Activated CD4-positive, alpha-beta T cell treated with anti-CD3 and anti-CD28 coated beads, Interleukin-2, Interleukin-6, amounts not matched to agents 100 ng/mL and 50 ng/mL, durations not matched to agents 16 hours and 8 hours (primary cell): Measurements from ENCODE around the gene TMEM39B.
"Not testable (repeated sequence)": the region's sequence is repeated elsewhere in the genome, so short reads cannot be mapped to it uniquely, and the experiment has no call there.

Experiments used
- DNase-seq: peaks from one replicate; pipeline ENCODE4 v3.0.0-alpha.2; 2020

Gene TMEM39B

DNA sequence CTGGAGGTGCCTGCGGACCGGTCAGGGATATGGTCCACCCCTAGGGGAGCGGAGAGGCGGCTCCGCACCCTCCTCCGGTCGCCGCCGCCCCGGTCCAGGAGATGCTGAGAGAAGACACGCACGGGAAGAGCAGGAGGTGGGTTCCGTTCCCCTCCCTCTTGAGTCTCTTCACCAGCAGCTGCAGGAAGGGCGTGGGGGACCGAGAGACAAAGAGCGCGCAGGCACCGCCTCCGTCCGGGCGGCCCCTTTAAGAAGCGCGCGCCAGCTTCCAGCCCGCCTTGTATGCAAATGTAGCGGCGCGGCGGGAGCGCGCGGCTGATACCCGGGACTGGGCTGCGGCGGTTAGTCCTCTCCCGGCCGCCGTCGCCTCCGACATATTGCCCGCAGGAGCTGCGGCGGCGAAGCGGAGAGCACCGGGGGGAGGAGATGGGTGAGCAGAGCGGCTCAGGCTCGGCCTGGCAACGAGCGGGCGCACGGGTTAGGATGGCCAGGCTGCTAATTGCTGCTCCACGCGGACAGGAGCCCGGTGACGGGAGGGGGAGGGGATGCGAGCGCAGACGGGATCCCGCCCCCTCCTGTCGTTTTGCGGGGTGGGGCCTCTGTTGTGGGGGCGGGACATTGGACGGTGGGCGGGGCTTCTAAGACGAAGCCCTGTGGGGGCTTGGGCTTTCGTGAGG, at the start of gene TMEM39B:
Gene TMEM39B, plus strand, starts transcription at position 318 of the 677 bp plus-strand sequence. Its CDS starts 109 bp downstream, at position 427.
- DNase-seq, result peak; percentile 96

DNA sequence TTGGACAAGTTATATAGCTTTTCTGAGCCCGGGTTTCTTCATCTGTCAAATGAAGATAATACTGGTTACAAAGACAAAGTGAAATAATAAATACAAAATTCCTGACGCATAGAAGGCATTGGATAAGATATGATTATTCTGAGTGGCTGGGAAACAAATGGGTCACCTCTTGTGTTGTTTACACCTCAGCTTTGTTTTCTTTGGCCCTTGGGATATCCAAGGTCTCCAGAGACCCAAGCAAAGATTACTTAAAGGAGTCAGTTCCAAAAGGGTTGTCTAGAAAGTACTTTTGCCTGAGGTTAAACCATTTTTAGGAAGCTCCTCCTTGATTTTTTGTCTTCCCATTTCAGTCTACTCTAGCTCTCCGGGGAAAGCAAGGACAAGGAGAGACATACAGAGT, 49.4 kb upstream of the TMEM39B start:
- DNase-seq, result no peak

DNA sequence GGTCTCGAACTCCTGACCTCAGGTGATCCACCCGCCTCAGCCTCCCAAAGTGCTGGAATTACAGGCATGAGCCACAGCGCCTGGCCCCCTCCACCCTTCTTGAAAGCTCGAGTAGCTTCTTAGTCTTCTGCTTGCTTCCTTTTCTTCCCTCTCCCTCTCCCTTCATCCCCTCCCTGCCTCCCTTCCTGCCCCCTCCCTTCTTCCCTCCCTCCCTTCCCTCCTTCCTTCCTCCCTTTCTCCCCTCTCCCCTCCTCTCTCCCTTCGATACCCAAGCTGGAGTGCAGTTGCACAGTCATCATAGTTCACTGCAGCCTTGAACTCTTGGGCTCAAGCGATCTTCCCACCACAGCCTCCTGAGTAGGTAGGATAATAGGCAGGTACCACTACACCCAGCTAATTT, 47.2 kb upstream of the TMEM39B start:
- no peak for DNase-seq

DNA sequence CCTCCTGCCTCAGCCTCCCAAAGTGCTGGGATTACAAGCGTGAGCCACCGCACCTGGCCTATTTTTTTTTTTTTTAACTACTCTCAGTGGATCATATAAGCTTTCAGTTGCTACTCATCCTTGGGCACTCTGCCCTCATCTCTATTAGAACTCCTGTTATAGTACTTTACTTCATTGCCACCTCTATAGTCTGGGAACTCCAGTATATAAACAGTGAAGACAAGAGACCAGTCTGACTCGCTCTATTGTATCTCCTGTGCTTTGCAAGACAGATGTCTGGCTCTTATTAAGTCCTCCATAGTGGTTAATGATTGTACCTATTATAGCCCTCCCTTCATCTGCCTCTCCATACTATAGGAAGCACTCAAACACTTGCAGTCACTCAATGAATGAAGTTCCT, 44.0 kb upstream of the TMEM39B start:
- DNase-seq, result no peak

DNA sequence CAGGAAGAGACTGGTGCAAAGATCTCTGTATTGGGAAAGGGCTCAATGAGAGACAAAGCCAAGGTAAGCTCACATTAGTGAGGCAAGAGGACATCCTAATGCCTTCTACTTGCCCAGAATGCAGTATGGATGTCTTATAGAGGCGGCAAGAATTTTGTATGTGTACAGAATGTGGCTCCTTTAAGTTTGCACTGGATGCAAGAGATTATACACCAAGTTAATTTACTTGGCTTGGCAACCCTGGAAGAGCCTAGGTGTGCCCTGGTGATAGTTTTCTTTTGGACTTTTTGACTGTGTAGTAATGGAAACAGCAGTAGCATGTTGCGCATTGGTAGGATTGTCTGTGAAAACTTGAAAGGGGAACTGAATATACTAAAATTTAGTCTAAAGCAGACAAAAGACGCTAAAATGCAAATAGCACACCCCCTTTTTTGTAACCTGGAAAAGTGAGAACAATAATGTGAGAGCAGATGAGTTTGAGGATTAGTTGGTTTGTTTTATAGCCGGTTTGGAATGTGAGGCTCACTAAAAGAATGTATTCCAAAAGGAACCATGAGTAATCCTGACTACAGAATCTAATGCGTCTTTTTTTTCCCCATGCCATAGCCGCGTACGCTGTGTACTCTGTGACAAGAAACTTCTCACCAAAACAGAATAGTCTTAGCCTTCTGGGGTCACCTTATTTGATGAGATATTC, 41.0 kb upstream of the TMEM39B start:
- DNase-seq, result no peak

DNA sequence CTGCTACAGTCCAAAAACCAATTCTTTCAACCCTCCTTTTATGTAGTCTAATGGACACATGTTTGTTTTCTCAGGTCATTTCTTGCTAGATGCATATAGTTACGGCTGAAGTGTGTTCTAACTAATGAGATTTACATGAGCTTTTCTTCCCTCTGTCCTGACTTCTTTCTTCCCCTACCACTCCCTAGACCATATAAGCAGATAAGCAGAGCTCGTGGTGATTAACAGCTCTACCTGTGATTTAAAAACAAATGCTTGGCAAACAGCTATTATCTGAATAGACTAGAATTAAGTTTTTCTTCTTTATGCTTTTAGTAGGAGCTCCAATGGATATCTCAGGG, 40.5 kb upstream of the TMEM39B start:
- DNase-seq, result no peak

DNA sequence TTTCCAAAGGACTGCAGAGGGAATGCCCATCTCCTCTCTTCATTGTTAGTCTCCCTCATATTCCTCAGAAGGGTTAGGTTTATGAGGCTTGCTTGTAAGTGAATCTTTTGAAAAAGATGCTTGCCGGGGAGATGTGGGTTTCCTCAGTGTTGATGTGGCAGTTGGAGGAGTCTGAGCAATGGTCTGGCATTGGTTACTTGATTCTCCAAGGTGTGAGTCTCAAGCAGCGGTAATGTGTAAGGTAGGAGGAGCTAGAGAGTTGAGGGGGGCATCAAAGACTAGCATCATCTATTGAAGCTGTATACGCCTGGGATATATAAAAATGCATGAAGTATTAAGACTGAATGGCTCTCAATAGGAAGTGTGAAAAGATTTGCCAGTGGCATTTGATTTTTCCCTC, 37.6 kb upstream of the TMEM39B start:
- no peak for DNase-seq

DNA sequence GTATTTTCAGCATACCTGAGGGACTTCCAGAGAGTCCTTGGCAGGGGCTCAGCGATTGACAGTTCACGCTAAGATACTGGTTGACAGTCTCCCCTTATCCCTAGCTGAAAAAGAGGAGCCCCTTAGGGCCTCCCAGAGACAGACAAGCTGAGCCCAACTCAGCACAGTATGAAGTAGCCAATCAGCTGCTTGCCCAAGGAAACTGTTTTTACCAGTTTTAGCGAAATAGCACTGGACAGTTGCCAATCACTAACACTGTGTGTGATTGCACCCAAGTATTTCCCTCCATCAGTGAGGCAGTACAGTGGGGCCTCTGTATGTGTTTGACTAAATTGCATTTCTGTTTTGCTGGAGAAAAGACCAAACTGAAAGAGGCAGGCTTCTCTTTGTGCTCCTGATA, 32.0 kb upstream of the TMEM39B start:
- DNase-seq, result no peak

DNA sequence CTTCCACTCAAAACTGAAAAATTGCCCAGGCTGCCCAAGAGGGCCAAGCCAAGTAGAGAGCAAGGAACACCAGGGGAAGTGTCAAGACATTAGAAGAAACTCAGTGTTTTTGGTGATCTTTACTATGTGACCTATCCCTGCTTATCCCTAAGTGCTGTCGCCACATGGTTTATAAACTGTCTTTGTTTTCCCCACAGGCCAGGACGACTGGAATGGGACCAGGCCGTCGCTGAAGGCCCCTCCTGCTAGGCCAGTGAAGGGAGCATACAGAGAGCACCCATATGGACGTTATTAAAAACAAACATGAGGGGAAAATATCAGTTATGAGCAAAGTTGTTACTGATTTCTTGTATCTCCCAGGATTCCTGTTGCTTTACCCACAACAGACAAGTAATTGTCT, 30.4 kb upstream of the TMEM39B start:
- DNase-seq, result no peak

DNA sequence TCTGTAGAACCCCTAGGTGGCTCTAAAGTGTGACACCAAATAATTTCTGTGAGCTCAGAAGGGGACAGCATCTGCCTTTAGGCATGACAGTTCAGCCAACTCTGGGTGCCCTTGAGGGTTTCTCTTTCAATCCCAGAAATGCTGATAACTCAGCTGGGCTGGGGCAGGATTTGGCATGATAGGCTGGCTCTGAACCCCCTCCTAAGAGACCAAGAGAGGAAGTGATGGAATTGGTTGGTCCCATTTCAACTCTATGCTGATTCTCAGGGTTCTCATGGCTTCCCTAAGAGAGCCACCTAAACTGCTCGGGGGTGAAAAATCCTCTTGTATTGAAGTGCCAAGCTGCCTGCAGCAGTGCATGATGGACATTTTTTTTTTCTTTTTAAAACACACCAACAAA, 28.5 kb upstream of the TMEM39B start:
- DNase-seq, result no peak

DNA sequence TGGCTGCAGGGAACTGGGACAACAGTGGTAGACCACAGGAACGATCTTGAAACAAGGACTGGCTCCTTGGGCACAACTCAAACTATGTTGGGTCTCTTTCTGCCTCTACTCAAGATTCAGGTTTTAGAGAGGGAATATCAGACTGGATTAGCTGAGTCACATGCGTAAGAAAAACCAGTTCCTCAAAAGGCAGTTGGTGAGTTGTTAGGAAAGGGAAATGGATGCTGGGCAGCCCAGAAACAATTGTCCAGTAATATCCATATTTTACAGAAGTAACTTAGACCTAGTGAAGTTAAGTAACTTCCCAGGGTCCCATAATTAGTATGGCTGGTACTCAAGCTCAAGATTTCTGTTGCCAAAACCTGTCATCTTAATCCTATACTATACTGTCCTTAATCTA, 27.0 kb upstream of the TMEM39B start:
- DNase-seq, result no peak

DNA sequence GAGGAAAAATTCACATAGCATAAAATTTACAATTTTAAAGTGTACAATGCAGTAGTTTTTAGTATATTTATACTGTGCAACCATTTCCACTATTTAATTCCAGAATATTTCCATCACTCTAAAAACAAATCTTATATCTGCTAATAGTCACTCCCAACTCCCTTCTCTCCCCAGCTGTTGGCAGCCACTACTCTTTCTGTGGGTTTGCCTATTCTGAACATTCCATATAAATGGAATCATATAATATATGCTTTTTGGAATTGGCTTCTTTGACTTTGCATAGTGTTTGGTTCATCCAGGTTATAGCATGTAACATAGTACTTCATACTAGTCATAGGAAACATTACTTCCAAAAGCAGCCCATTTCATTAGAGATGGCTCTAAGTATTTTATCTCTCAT, 25.0 kb upstream of the TMEM39B start:
- no peak for DNase-seq

DNA sequence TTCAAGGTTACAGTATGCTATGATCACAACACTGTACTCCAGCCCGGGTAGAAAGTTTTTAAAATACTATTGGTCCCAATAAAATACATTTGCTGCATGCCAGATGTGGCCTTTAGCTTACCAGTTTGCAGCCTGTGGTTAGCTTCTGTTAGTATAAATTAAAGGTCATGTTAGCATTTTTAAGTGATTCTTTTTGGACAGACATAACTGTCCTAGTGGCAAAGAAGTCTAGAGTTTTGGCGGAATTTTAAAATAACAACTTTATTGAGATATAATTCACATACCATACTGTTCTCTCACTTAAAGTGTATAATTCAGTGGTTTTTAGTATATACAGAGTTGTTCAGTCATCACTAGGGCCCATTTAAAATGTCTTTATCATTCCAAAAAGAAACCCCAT, 24.3 kb upstream of the TMEM39B start:
- DNase-seq, result no peak

DNA sequence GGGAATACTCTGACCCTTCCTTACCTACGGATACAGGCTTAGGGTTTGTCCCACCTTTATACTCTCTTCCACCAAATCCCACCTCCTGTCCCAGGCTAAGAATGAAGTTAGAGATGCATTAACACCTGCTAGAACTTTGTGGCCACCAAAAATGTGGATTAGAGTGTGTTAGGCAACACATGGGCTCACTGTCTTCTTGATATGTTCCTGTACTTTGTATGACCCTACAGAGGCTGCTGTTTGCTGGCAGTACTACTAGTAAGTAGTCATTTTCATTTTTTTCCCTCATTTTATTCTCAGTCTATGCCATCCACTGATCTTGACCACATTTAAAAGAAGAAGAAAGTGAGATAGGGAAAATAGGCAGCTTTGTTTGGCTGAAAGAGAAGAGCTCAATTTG, 21.0 kb upstream of the TMEM39B start:
- DNase-seq, result no peak

DNA sequence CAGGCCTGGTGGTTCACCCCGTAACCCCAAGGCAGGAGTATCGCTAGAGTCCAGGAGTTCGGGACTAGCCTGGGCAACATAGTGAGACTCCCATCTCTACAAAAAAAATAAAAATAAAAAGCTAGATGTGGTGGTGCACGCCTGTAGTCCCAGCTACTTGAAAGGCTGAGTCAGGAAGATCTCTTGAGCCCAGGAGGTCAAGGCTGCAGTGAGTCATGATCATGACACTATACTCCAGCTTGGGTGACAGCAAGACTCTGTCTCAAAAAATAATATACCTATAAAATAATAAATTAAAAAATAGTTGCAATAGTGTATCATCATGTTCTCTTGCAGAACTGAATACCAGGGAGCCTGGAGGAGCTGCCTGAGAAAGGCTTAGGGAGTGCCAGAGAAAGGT, 19.9 kb upstream of the TMEM39B start:
- no peak for DNase-seq

DNA sequence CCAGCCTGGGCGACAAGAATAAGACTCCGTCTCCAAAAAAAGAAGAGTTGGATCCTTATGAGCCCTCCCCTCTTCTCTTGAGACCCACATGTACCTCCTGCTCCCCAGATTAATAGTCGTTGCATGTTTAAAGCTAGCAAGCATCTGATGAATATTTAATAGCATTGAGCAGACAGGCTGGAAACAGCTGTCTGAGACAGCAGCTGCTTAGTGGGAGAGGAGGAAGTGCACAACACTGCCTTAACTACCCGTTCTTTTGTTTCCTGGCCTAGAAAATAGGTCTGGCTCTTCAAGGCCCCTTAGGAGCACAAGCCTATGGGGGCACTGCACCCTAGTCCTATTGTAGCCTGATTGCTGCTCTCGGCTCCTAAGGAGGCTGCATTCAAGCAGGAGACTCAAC, 17.3 kb upstream of the TMEM39B start:
- DNase-seq, result no peak

DNA sequence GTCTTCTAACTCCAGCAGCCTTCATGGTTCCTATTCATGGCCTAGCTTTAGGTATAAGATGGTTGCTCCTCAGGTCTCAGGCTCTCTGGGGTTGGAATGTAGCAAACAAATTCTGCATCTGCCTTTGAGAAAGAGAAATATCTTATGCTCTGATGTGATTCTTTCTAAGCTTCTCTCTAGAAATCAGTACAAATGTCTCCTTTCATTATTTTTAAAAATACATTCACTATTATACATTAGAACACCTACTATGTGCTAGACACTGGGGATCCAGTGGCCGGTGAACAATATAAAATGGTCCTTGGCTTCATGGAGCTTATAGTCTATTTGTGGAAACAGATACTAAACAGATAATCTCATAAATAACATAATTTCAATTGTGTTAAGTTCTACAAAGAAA, 16.1 kb upstream of the TMEM39B start:
- no peak for DNase-seq

DNA sequence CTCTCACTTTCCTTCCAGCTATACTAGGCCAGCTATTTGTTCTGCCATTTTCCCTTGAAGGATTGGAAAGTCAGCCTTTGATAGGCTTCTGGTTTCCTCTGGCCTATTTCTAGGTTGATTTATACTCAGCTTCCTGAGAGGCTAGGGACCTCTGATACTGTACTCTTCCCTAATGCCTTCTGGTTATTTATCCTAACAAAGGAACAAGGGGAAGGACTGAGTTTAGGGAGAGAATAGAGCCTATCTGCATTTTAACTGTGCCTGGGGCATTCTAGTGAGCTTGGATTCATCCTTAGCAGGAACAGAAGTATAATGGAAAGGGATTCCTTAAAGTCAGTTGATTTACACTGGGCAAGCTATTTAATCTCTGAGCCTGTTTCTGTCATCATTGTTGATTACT, 11.8 kb upstream of the TMEM39B start:
- DNase-seq, result no peak

DNA sequence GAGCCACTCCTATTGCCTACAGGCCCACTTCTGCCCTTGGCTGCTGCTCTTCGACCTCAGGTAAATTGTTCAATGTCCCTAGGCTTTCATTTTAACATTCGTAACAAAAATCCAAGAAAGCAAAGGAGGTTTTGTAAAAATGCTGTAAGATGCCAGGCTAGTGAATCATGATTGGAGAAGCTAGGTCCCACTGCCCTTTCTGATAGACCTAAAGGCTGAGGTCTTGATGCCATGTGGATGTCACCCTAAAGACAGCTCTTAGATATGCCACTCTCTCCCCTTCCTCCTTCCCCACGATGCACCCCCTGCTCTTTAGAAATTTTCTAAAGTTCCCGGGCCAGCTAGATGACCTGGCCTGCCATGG, 9.9 kb upstream of the TMEM39B start:
- no peak for DNase-seq

DNA sequence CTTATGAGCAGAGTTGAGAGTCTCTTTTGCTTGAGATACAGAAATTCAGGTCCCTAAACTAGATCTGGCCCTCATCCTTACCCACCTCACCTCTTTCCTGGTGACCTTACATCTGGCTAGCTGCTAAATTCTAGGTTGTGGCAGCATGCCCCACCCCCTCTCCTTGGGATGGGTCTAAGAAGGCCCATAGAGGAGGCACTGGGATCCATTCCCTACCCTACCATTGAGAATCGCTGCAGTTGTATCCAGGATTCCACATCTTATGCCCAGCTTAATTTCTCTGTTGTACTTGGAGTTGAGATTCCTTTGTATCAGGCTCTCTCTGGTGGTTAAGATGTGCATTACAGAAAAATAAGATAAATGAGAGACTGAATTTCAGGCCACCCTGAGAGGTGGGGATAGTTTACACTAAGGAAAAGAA, 9.5 kb upstream of the TMEM39B start:
- no peak for DNase-seq

DNA sequence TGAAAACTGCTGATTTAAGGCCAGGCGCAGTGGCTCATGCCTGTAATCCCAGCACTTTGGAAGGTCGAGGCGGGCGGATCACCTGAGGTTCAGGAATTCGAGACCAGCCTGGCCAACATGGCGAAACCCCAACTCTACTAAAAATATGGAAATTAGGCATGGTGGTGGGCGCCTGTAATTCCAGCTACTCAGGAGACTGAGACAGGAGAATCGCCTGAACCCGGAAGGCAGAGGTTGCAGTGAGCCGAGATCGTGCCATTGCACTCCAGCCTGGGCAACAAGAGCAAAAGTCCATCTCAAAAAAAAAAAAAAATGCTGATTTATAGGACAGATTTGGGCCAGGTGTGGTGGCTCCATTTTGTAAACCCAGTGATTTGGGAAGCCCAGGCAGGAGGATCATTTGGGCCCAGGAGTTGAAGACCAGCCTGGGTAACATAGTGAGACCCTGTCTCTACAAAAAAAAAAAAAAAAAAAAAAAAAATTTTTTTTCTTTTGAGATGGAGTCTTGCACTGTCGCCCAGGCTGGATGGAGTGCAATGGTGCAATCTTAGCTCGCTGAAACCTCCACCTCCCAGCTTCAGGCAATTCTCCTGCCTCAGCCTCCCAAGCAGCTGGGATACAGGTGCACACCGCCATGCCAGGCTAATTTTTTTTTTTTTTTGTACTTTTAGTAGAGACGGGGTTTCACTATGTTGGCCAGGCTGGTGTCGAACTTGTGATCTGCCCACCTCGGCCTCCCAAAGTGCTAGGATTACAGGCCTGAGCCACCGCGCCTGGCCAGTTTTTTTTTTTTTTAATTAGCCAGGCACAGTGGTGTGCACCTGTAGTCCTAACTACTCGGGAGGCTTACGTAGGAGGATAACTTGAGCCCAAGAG, 6.9 kb upstream of the TMEM39B start:
- DNase-seq, result not testable (repeated sequence)

DNA sequence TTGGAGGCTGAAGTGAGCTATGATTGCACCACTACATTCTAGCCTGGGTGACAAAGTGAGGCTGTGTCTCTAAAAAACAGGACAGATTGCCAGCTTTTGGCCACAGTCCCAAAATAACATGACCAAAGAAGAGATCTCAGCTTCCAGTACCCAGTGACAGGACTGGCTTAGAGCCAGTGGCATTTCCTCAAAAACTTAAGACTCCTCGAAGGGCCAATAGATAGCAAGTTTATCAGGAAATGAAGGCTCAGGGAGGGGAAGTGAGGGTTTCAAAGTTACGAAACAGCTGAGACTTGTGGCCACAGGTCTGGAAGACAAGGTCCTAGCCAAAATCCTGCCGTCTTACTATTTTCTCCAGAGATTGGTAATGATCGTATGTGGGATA, 6.3 kb upstream of the TMEM39B start:
- DNase-seq, result peak; percentile 51

DNA sequence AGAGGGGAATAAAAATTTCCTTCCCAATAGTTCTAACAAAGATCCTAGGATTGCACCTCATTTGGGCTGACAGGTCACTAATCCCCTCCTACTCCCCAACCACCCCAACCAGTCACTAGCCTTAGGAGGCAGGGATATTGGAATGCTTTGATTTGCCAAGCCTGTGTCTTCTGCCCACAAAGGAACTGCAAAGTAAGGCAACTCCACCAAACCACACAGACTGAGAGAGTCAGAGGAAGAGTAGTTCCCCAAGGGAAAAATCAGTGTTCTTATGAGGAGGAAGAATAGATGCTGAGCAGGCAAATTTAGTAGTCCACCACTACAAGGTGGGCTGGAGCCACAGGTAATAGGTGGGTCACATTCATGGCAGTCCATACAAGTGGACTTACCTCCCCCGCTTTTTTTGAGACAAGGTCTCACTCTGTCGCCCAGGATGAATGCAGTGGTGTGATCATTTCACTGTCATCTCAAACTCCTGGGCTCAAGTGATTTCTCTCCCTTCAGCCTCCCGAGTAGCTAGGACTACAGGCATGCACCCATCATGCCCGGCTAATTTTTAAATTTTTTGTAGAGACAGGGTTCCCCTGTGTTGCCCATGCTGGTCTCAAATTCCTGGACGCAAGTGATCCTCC, 3.7 kb upstream of the TMEM39B start:
- DNase-seq, result no peak
